Measurements from ENCODE around the gene SPDYE6.
"Not testable (repeated sequence)": the region's sequence is repeated elsewhere in the genome, so short reads cannot be mapped to it uniquely, and the experiment has no call there.

Gene SPDYE6, protein sequence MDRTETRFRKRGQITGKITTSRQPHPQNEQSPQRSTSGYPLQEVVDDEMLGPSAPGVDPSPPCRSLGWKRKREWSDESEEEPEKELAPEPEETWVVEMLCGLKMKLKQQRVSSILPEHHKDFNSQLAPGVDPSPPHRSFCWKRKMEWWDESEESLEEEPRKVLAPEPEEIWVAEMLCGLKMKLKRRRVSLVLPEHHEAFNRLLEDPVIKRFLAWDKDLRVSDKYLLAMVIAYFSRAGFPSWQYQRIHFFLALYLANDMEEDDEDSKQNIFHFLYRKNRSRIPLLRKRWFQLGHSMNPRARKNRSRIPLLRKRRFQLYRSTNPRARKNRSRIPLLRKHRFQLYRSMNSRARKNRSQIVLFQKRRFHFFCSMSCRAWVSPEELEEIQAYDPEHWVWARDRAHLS

GRCh38 chr7:102356344-102356743, at the start of gene SPDYE6:
Gene SPDYE6, minus strand, starts transcription at chr7:102356444. Its CDS starts 421 bp downstream, at chr7:102356023.
- not testable (repeated sequence) for H3K27ac ChIP-seq

DNA sequence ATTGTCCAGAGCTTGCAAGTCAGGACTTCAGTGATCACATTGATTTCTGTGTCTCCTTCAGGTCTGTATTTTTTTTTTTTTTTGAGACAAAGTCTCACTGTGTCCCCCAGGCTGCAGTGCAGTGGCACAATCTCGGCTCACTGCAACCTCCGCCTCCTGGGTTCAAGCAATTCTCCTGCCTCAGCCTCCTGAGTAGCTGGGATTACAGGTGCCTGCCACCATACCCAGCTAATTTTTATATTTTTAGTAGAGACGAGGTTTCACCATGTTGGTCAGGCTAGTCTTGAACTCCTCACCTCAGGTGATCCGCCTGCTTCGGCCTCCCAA, 48.6 kb upstream of the SPDYE6 start:
- TF ChIP-seq, protein P1, sequence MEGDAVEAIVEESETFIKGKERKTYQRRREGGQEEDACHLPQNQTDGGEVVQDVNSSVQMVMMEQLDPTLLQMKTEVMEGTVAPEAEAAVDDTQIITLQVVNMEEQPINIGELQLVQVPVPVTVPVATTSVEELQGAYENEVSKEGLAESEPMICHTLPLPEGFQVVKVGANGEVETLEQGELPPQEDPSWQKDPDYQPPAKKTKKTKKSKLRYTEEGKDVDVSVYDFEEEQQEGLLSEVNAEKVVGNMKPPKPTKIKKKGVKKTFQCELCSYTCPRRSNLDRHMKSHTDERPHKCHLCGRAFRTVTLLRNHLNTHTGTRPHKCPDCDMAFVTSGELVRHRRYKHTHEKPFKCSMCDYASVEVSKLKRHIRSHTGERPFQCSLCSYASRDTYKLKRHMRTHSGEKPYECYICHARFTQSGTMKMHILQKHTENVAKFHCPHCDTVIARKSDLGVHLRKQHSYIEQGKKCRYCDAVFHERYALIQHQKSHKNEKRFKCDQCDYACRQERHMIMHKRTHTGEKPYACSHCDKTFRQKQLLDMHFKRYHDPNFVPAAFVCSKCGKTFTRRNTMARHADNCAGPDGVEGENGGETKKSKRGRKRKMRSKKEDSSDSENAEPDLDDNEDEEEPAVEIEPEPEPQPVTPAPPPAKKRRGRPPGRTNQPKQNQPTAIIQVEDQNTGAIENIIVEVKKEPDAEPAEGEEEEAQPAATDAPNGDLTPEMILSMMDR (conservative IDR thresholded peaks at IDR 0.05): peak; percentile 52
- not testable (repeated sequence) for H3K27ac ChIP-seq

GRCh38 chr7:102404005-102404861, 48.0 kb upstream of the SPDYE6 start:
- TF ChIP-seq, protein P1 (conservative IDR thresholded peaks at IDR 0.05): peak; percentile 83
- TF ChIP-seq ZFX (IDR thresholded peaks at IDR 0.05): no peak
- H3K27ac ChIP-seq: no peak overlapping the region

GRCh38 chr7:102403563-102403962, 47.3 kb upstream of the SPDYE6 start:
- TF ChIP-seq, protein P1 (conservative IDR thresholded peaks at IDR 0.05): no peak
- no peak for TF ChIP-seq ZFX (IDR thresholded peaks at IDR 0.05)
- H3K27ac ChIP-seq: no peak overlapping the region

DNA sequence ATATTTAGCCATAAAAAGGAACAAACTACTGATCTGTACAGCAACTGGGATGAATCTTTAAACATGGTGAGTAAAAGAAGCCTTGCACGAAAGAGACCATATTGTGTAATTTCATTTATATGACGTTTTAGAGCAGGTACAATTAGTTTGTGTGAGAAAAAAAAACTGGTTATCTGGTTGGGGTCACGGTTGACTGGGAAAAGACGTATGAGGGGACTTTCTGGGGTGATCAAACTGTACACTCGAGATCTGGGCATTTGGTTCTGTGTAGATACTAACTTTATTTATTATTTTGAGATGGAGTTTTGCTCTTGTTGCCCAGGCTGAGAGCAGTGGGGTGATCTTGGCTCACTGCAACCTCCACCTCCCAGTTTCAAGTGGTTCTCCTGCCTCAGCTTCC, 44.1 kb upstream of the SPDYE6 start:
- no peak for TF ChIP-seq ZFX (IDR thresholded peaks at IDR 0.05)
- TF ChIP-seq, protein P1 (conservative IDR thresholded peaks at IDR 0.05): no peak
- H3K27ac ChIP-seq: no peak overlapping the region

GRCh38 chr7:102398543-102398942, 42.3 kb upstream of the SPDYE6 start:
- H3K27ac ChIP-seq: no peak overlapping the region
- TF ChIP-seq ZFX (IDR thresholded peaks at IDR 0.05): no peak
- TF ChIP-seq, protein P1 (conservative IDR thresholded peaks at IDR 0.05): no peak

DNA sequence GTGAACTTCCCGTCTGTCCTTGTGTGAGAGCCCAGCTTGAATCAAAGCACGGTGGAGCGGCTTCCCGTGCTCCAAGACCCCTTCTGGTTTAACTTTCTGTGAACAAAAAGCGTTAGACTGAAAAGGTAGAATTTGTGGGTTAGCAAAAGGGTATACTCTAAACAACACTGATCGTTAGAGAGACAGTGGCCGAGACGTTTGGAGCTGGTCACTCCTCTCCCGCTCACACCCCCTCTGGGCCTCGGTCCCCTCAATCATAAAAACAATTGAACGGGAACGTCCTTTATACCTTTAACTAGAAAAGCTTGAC, 40.4 kb upstream of the SPDYE6 start:
- H3K27ac ChIP-seq: peak overlapping the region; percentile 88
- TF ChIP-seq ZFX (IDR thresholded peaks at IDR 0.05): 0 out of 2 replicates have a peak, but pooled peaks have one; percentile 48
- TF ChIP-seq, protein P1 (conservative IDR thresholded peaks at IDR 0.05): no peak
